ENCODE data around the gene PIK3CD. TPM values are rescaled to one million over a fixed set of nuclear protein-coding genes. Genes with fewer than 3 reads are reported as not detected.

The PIK3CD gene
- total RNA-seq, 4 donors from 2014 or later = 4.2 to 5.4 (median 5.0) TPM

DNA sequence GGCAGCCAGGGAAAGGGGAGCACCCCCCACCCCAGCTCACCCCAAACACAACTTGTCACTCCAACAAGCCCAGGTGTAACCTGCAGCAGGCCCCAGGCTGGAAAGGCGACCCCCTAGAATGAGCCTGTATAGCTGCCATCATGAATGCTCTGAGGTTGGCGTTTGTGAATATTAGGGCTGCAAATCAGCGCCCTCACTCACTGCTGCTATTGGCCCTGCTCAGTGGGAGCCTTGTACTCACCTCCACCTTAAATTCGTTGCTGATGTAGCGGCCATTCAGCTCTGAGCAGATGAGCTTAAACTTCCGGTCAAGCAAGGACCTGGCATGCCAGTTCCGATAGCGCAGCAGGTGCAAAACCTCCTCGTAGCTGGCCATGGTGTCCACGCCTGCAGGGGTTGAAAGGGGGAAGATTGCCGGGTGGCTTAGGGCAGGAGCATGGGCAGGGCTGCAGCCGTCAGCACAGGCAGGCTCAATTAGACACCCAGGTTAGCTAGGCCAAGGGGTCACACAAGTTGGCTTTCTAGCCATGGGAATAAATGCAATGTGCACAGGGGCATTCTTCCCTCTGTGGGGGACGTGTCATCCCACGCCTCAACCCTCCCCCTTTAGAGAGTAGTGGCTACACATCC, 81.7 kb downstream of the PIK3CD start:
- no peak for TF ChIP-seq POLR2A (IDR thresholded peaks at IDR 0.05)
- TF ChIP-seq, protein P1, sequence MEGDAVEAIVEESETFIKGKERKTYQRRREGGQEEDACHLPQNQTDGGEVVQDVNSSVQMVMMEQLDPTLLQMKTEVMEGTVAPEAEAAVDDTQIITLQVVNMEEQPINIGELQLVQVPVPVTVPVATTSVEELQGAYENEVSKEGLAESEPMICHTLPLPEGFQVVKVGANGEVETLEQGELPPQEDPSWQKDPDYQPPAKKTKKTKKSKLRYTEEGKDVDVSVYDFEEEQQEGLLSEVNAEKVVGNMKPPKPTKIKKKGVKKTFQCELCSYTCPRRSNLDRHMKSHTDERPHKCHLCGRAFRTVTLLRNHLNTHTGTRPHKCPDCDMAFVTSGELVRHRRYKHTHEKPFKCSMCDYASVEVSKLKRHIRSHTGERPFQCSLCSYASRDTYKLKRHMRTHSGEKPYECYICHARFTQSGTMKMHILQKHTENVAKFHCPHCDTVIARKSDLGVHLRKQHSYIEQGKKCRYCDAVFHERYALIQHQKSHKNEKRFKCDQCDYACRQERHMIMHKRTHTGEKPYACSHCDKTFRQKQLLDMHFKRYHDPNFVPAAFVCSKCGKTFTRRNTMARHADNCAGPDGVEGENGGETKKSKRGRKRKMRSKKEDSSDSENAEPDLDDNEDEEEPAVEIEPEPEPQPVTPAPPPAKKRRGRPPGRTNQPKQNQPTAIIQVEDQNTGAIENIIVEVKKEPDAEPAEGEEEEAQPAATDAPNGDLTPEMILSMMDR (IDR thresholded peaks at IDR 0.05) = no peak
- intact Hi-C loops (cut with DNase I; ENCODE audit: low total_unique reads) = no loop called here
- 93 to 99% methylated on average over 12 to 14 of the region's 14 CpGs for WGBS, 2 donors
- H3K4me3 ChIP-seq (ENCODE audit: low read depth, poor library complexity, severe bottlenecking) = no peak overlapping the region
- DNase-seq (ENCODE audit: low spot score in 2 of 2) = no peak

DNA sequence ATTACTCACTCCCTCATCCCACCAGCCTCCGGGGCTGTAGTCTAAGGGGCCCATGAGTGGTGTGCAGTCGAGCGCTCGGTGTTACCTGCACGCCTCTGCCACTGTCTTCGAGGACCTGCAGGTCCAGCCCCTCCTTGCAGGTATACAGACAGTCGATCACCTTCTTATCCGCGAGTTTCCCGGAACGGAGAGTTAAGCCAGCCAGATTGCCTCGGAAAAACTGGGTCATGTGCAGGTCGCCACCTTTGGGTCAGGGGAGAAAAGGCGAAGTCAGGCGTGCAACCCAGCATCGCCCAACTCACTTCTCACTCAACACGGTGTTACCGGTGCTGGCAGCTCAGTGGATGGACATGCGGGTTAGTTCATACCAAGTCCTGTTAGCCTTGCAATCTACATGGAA, 84.3 kb downstream of the PIK3CD start:
- 93 to 96% methylated on average over 19 of the region's 19 CpGs for WGBS, 2 donors
- TF ChIP-seq POLR2A (IDR thresholded peaks at IDR 0.05) = no peak
- TF ChIP-seq, protein P1 (IDR thresholded peaks at IDR 0.05) = no peak
- H3K4me3 ChIP-seq (ENCODE audit: low read depth, poor library complexity, severe bottlenecking) = no peak overlapping the region
- intact Hi-C loops (cut with DNase I; ENCODE audit: low total_unique reads) = no loop called here
- no peak for DNase-seq (ENCODE audit: low spot score in 2 of 2)

DNA sequence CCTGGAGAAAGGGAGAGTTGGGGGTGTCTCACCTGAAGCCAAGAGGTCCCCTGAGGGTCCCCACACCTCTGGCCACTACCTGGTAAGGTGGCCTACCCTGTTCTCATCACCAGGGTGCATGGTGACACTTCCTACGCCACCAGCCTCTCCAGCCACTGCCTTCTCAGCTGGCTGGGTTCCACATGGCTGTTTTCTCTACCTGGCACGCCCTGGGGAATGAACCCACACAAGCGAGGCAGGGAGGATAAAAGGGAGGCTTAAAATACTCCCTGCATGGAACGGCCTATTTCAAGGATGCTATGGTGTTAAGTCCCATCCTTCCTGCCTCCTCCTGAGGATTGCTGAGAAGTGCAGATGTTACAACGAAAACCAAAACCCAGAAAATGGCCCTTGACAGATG, 84.7 kb downstream of the PIK3CD start:
- no peak for DNase-seq (ENCODE audit: low spot score in 2 of 2)
- intact Hi-C loops (cut with DNase I; ENCODE audit: low total_unique reads) = no loop called here
- 86 to 92% methylated on average over 5 of the region's 5 CpGs for WGBS, 2 donors
- TF ChIP-seq, protein P1 (IDR thresholded peaks at IDR 0.05) = no peak
- no peak for TF ChIP-seq POLR2A (IDR thresholded peaks at IDR 0.05)
- H3K4me3 ChIP-seq (ENCODE audit: low read depth, poor library complexity, severe bottlenecking) = no peak overlapping the region

DNA sequence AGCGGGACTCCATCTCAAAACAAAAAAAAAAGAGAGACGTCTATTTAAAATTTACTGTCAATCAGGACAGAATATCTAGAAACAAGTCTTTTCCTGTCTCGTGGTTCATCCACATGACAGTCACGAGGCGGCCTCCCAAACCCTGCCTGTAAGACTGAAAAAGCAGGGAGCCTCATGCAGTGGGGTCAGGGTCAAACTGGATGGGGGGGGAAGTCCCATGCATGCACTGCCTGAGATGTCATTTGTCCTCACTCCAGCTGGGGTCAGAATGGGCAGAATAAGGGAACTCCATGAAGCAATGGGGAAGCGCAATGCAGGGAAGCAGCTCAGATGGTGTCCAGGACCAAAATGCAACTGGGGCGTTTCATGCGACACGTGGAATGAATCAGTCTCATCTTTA, 85.5 kb downstream of the PIK3CD start:
- no peak overlapping the region for H3K4me3 ChIP-seq (ENCODE audit: low read depth, poor library complexity, severe bottlenecking)
- intact Hi-C loops (cut with DNase I; ENCODE audit: low total_unique reads) = no loop called here
- 66 to 75% methylated on average over 9 of the region's 9 CpGs for WGBS, 2 donors
- DNase-seq (ENCODE audit: low spot score in 2 of 2) = no peak
- TF ChIP-seq, protein P1 (IDR thresholded peaks at IDR 0.05) = no peak
- no peak for TF ChIP-seq POLR2A (IDR thresholded peaks at IDR 0.05)

DNA sequence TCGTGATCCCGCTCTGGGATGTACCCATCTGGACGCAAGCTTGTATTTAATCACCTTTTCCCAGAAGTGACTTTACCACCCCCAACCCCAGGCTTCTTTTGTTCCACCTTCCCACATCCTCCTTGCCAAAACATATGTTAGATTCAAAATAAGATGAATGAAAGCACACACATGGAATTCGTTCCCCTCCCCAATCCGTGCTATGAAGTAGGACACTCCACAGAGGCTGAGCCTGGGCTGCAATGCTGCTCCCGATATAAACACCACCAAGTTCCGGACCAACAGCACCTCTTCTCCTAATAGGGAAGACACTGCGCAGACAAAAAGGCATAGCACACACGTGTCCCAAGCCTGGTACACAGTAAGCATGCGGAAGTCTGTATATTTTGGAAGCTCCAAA, 86.1 kb downstream of the PIK3CD start:
- intact Hi-C loops (cut with DNase I; ENCODE audit: low total_unique reads) = no loop called here
- H3K4me3 ChIP-seq (ENCODE audit: low read depth, poor library complexity, severe bottlenecking) = no peak overlapping the region
- WGBS, 2 donors = 81 to 87% methylated on average over 10 of the region's 10 CpGs
- DNase-seq (ENCODE audit: low spot score in 2 of 2) = no peak
- TF ChIP-seq POLR2A (IDR thresholded peaks at IDR 0.05) = no peak

DNA sequence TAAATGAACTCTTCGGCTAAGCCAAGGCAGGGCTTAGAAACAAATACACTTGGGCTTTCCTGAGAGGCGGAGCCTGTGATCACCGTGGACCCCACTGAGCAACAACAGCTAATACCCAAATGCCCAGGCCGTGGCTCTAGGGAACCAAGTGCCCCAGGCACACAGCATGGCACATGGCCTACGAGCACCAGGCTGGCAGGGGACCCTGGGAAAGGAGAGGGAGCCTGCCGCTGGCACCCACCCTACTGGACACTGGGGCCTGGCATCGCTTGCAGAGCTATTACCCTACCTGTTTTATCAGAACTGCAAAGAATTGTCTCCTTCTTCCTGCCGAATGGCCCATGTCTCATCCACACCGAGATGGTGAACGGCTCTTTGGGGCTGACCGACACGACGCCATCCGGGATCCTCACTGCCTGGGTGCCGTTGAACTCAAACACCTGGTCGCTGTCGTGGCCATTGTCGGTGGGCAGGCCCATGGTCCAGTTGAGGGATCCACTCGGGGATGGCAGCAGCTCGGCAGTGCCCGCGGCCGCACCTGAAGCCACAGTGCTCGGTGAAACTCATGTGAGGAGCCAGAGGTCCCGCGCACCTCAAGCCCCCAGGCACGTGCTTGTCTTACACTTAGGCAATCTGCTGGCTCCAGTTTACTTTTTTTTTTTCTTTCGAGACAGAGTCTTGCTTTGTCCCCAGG, 92.7 kb downstream of the PIK3CD start:
- intact Hi-C loops (cut with DNase I; ENCODE audit: low total_unique reads) = no loop called here
- WGBS, 2 donors = 95 to 96% methylated on average over 28 of the region's 28 CpGs
- H3K4me3 ChIP-seq (ENCODE audit: low read depth, poor library complexity, severe bottlenecking) = no peak overlapping the region
- no peak for DNase-seq (ENCODE audit: low spot score in 2 of 2)
- TF ChIP-seq, protein P1 (IDR thresholded peaks at IDR 0.05) = no peak
- TF ChIP-seq POLR2A (IDR thresholded peaks at IDR 0.05) = no peak
